22Rv1 (cell line): Measurements from ENCODE around the gene RNF157.

Source experiments
- ZFX ChIP-seq: fragments of 450-650 bp; IDR thresholded peaks from 2 replicates; pipeline ENCODE4 v1.6.1; 2017; ENCODE audit warnings: antibody characterized with exemption, borderline replicate concordance
- TF ChIP-seq, protein P1 (sequence below): fragments of 450-650 bp; IDR thresholded peaks from 2 replicates; pipeline ENCODE4 v1.5.1; 2017; ENCODE audit warnings: mild to moderate bottlenecking

GRCh38 chr17:76102944-76103273 is 137.4 kb downstream of the RNF157 start:
- TF ChIP-seq, protein P1, sequence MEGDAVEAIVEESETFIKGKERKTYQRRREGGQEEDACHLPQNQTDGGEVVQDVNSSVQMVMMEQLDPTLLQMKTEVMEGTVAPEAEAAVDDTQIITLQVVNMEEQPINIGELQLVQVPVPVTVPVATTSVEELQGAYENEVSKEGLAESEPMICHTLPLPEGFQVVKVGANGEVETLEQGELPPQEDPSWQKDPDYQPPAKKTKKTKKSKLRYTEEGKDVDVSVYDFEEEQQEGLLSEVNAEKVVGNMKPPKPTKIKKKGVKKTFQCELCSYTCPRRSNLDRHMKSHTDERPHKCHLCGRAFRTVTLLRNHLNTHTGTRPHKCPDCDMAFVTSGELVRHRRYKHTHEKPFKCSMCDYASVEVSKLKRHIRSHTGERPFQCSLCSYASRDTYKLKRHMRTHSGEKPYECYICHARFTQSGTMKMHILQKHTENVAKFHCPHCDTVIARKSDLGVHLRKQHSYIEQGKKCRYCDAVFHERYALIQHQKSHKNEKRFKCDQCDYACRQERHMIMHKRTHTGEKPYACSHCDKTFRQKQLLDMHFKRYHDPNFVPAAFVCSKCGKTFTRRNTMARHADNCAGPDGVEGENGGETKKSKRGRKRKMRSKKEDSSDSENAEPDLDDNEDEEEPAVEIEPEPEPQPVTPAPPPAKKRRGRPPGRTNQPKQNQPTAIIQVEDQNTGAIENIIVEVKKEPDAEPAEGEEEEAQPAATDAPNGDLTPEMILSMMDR: no peak
- TF ChIP-seq ZFX: no peak
